ENCODE data around the gene DHRS1.

The DHRS1 gene

DNA sequence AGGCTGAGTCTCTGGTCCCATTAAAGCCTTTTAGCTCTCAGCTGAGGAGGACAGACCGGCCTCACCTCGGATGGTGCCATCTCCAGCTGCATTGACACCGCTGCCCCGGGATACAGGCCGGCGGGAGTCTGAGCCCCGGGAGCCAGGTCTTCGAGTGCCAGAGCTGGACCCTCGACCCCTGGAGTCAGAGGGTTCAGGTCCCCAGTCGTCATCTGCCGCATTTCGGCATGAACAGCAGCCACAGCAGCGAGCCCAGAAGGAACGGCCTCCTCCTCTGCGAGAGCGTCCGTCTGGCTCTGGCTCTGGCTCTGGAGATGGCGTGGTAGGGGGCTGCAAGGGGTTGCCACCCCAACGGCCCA lies 37.6 kb downstream of the DHRS1 start:
- DNase-seq, result no peak

DNA sequence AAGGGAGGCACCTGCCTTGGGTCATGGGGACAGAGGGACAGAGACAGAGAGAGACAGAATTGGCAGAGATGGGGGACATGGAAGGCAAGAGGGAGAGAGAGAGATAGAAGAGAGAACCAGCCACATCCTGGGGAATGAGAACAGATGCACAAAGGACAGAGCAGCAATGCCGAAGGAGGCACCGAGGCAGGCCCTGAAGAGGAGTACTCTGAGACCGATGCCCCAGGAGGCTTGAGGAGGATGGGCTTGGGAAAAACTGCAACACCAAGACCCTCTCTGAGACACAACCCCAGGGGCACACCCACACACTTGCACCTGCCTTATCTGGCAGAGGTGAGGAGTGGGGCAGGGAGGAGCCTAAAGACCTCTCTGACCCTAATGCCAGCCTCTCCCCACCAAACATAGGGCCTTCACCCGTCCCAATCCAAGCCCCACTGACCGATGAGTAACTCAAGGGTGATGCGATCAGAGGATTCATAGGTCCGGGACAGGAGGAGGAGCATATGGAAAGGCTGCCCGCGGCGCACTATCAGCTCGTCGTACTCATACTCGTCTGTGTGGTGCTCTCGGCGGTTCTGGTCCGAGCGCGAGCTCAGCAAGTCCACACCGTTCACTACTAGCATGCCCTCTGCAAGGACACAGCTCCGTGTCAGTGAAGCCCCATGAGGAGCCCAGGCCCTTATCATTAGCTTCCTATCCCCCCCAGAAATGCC lies 38.2 kb downstream of the DHRS1 start:
- DNase-seq, result no peak

DNA sequence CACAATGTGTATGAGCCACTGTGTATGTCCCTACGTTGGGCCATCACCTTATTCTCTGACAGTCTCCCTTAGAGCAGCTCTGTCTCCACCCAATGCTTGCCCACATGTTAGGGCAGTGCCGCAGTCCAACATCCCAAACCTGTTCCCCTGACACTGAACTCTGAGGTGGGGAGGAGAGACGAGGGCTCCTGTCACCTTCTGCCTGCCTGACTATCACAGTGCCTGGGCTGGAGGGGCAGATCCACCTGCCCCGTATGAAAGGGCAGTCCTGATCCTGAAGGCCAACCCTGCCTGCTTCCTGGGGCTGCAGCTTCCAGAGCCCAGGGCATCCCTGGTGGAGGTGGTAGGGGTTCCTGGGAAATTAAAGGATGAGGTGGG lies 38.8 kb downstream of the DHRS1 start:
- no peak for DNase-seq

DNA sequence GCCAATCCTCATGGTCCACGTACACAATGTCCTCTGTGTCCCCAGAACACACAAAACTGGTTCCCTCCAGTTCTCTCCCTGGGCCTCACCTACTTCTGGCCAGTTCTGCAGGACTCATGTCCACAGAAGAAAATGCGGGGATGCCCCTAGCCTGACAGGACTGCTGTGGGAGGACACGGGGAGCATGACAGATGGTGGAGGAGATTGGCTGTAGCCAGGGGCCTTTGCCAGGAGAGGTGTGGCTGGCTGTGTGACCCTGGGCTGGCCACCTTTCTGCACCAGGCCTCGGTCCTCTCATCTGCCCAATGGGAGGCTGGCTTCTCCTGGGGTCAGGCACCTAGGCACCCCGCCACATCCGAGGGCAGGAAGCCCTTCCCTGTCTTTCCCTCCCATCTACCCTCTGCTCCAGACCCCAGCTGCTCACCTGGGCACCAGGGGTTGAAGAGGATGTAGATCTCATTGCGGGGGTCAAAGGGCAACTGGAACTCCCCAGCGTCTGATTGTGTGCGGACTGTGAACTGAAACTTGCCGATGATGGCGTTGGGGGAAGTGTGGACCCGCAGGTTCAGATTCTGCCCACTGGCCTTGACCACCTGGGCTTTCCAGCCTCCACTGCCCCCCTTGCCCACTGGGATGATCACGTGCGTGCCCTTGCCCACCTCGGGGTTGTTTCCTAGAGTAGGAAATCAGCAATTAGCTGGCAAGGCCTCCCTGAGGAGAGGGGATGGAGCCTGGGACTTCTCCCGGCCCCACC lies 39.4 kb downstream of the DHRS1 start:
- no peak for DNase-seq

DNA sequence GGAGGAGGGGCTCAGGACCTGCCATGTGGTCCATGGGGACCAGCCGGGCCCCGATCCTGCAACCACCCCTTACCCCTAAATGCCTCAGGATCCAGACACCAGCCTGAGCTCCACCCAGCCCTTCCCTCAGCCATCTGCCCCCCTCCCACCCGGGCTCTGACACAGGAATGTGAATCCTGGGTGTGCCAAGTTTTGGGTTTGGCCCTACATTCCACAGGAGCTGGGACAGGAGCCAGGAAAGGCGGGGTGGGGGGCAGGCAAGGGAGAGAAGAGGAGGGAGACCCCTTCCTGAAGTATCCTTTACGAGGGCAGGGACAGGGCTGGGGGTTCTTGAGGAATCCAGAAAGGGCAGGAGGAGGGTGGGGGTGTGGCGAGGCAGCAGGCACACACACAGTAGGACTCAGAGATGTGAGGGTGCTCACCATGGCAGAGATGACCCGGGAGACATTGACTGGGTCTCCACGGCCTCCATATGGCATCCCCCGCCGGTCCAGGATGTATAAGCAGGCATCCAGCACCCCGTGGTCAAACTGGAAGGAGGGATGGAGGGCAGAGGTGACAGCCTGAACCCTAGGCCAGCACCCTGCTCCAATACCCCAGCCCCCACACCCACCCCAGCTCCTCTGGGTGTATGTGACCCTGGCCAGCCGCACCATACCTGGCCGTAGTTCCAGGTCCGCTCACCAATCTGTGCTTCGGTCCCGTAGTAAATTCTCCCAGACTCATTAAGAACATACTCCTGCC lies 40.1 kb downstream of the DHRS1 start:
- DNase-seq, result no peak

DNA sequence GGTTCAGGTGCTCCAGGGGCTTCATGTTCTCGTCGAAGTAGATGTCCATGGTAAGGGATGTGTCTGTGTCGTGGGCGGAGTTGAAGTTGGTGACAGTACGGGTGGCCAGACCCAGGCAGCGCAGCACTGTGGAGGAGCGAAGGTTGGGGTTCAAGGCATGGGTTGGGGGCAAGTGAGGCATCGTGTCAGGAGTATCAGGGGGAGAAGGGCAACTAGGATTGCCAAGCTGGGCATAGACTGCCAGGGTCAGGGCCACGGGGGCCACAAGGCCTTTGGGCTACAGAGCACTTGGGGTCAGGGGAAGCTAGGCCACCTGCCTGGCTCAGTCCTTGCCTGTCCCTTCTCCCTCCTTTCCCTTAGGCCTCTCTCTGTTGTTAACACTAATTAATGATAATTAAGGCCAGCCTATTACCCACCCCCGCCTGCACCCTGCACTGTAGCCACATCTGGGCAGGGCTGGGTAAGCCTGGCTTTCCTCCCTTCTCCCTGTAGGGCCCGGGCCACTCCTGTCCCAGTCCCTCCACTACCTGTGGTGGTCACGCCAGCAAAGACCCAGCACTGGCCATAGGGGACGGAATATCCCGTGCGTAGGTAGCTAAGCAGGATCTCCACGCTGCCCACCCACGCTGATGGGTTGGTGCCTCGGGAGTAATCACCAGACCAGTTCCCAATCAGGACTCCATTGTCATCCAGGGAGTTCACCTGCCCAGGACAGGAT lies 40.9 kb downstream of the DHRS1 start:
- DNase-seq, result no peak

DNA sequence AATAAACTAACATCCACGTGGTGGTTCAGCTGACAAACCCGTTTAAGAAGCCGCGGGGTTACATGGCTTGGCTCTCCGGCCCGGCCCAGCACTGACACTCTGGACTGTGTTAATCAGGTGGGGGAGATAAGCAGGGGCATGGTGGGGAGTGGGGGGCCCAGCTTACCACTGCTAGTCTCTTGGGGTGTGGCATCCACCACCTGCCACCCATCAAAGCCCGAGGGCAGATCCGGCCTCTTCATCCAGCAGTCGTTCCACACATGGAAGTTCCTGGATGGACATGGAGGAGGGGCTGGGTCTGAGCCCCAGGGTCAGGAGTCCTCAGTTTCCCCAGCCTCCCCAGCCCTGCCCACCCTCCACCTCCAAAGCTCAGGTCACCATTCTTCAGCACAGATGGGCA lies 41.5 kb downstream of the DHRS1 start:
- no peak for DNase-seq

DNA sequence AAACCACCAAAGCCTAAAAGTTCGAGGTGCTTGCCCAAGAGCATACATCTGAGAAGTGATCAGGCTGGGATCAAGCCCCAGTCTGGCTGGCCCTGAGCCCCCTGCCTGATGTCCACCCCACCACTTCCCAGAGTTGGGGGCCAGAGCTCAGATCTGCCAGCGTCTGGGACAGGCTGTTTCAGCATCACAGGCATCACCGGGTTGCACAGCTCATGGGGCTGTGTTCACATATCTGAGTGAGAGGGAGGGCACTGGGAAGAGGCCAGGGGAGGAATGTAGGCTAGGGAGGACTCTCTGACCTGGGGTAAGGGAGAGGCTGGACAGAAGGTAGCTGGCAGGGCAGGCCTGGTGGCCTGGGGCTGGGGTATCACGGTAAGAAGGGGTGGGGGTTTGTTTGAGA lies 42.6 kb downstream of the DHRS1 start:
- no peak for DNase-seq

DNA sequence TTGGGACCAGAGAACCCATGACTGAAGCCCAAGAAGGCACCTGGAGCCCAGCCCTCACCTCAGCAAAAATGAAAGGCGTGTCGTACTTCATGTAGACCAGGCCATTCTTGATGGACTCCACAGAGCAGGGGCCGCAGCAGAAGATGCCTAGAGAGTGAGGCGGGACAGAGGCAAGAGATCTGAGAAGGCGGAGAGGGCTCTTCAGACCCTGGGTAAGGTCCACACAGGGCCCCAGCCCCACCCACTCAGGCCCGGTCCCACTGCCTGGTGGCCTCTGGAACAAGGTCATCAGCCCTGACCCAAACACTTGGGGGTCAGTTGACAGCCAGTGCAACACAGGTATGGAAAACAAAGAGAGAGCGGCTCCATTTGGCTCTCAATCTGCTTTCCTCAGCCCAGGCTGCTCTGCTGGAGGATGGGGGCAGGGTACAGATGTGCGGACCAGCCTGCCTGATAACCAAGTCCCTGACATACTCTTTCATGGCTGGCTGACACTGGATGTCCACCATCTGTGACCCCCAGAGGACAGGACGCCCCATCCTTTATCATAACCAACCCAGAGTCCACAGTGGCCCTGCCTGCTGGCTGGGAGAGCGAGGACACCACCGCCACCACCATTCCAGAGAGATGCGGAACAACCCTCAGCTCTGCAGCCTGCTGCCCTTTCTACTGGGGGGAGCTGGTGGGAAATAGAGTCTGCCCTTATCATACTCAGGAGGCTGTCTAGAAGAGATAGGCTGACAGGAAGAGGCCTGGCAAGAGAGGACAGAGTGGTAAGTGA lies 43.5 kb downstream of the DHRS1 start:
- DNase-seq, result no peak

DNA sequence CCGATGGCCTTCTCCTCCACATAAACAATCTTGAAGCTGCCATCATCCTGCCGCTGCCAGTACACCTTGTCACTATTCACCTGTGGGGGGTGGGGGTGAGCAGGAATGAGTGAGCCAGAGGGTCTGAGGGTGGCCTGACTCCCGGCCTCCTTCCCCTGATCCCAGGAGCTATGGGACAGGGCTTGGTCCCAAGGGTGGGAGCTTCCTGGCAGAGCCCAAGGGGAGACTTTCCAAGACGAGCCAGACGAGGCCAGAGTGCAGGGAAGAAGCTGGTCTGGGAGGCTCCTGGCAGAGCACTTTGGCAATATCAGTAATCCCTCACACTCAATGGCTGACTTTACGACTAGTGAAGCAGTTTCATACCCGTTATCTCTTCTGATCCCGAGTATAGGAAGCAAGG lies 44.1 kb downstream of the DHRS1 start:
- no peak for DNase-seq

DNA sequence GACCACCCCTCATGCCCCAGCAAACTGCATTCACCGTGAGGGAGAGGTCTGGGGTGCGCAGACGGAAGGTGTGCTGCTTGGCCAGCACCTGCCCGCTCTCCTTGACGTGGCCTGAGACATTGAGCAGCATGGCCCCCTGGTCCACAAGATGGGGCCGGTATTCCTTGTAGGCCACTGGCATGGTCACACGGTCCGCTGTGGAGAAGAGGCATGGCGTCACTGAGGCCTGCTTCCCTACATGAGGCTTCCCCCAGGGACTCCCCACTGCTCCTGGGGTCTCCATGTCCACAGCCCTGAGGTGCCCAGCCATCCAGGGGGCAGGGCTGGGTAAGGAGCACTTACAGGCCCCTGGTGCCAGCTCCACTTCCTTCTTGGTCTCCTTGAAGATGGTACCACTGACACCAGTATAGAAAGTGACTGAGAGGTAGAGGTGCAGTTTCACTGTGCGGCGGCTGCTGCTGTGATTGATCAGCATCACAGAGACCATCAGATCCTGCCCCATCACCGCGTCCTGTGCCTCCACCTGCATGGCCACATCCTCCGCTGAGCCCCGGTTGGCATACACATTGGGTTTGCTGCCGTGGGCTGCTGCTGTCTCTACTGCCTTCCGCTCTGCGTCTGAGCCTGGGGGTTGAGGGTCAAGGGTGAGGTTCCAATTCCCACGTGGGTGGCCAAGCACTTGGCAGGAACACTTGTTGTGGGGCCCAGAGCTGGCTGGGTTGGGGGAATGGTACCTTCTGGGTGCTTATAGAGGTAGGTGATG lies 44.8 kb downstream of the DHRS1 start:
- no peak for DNase-seq

DNA sequence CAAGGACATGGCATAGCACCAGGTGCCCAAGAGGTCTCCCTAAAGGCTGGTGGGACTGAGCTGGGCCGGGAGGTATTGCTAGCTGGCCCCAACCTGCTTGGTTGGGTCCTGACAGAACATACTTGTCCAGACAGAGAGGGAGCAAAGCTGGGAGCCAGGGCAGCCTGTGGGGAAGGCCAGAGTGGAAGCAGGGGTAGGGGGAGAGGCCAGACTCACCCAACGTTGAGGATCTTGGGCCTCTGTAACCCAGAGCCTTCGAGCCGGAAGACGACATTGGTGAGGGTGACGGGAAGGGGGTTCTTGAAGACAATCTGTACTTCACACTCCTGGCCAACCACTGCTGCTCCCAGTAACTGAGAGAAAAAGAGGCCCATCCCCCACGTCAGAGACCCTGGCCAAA lies 45.6 kb downstream of the DHRS1 start:
- DNase-seq, result peak; percentile 26

DNA sequence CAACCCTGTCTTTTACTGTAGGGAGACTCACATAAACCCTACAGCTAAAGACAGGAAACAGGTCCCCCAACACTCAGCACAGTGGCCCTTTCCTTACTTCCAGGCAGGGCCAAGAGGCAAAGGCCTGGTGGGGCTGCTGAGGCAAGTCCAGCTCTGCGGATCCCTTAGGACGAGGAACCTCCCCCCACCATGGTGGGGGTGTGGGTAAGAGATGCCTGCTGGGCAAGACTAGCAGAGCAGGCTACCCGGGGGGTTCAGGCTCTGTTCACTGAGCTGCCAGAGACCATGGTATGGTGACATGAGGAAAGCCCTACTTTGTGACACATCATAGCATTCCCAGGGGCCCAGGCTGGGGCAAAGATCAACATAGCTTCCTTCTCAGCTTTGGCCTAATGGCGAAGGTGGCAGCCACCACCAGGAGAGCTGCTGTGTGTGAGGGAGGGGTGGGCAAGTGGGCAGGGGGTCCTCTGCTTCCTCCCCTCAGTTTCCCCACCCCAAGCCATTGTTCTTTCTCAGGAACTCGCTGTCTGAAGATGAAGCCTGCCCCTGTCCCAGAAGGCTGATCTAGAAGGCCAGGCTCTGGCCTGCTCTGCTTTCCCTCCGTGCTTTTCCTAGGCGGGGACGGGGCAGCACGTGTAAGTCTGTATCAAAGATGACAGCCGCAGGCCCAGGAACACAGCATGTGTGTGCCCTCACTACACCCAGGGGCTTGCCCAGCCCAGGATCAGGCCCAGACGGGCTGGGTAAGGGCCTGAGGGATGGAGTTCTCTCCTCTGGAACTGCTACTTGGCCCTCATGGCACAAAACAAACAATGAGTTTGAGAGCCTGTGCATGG lies 47.1 kb downstream of the DHRS1 start:
- no peak for DNase-seq

DNA sequence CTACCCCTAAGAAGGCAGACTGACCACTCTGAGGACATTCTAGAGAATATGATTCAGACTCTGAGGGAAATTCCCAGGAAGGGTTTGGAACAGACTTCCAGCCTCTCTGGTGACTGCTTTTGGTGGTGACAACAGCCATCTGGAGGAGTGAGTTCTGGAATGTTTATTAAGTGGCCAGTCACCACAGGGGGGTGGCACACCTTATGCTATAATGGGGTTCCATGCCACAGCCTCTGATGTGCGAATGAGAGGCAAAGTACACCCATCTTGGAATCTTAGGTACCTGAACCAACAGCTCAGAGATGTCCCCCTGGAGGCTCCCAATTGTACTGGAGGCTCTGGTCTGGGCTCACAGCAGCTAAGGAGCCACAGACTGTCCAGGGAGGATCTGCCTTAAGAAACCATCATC lies 47.7 kb downstream of the DHRS1 start:
- DNase-seq, result no peak

DNA sequence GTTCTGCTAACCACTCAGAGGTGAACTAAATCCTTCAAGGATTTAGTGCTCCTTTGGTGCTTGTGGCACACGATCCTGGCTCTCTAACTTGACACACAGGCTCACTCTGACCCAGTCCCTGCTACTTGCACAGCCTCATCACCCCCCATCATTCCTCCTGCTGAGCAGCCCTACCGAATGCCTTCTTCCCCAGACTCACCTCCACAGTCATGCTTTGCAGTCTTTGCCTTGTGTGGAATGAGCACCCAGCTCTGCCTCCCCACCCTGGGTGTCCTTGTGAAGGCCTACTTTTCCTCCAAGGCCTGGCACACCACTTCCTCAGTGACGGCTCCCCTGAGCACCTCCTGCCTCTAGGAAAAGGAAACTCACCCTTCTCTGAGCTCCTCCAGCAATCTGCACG lies 49.2 kb downstream of the DHRS1 start:
- DNase-seq, result no peak

DNA sequence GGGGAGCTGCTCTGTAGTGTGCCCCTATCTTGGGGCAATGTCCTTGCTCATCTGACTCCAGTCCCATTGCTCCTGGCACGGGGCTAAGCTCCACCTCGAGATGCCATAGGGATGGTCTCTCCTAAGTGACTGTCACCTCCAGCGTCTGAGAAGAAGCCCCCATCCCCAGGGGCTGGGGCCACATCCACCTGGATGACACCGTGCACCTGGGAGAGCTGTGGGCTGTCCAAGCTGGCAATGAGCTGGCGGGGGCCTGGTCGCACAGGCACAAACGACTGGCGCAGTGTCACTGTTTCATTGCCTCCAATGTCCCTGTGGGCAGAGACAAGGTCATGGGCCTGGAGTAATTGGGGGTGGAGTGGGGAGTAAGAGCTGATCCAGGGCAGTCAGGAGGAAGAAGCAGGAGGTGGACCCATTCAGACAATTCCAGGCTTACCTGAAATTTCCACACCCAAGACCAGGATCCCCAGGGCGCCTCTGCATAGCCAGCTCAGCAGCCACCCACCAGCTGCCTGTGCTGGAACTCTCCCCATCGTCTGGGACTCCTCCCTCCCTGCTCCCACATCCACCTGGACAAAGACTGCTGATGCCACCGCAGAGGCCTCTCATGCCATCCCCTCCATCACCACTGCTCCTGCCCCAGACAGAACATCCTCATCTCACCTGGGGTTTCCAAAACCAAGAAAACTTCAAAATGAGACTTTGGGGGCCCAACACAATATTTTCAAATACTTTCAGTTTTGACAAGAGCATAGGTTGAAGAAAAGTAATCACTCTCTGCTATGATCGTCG lies 50.2 kb downstream of the DHRS1 start:
- no peak for DNase-seq

DNA sequence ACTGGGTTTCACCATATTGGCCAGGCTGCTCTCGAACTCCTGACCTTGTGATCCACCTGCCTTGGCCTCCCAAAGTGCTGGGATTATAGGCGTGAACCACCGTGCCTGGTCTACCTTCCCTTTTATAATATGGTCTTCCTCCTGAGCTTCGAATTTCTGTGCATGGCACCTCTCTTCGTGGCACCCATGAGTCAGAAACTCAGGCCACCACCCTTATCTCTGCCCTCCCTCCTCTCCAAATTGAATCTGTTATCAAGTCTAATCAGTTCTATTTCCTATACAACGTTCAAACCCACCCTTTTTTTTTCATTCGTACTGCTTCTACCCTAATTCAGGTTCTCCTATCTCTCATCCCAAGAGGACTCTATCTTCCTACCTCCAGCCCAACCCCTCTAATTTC lies 52.2 kb downstream of the DHRS1 start:
- DNase-seq, result no peak

DNA sequence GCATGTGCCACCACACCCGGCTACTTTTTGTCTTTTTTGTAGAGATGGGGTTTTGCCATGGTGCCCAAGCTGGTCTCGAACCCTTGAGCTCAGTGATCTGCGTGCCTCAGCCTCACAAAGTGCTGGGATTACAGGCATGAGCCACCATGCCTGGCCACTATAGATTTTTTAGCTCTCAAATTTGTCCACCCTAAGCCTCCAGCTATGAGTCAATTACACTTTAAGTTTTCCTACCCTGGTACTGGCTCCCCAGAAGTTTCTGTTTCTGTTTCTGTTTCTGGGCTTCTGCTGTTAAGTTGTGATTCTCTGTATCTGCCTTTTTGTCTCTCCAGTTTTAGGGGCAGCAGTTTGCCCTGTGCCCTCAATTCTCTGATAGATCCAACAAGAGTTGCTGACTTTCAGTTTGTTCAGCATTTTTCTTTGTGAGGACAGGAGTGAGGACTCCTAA lies 52.8 kb downstream of the DHRS1 start:
- peak; percentile 6 for DNase-seq

DNA sequence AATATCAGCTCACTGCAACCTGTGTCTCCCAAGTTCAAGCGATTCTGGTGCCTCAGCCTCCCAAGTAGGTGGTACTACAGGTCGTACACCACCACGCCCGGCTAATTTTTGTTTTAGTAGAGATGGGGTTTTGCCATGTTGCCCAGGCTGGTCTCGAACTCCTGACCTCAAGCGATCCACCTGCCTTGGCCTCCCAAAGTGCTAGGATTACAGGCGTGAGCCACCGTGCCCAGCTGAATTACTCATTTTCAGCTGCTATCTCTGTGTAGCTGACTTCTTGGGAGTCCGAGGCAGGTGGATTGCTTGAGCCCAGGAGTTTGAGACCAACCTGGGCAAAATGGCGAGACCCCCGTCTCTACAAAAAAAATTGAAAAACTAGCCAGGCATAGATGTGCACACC lies 54.2 kb downstream of the DHRS1 start:
- DNase-seq, result peak; percentile 21

DNA sequence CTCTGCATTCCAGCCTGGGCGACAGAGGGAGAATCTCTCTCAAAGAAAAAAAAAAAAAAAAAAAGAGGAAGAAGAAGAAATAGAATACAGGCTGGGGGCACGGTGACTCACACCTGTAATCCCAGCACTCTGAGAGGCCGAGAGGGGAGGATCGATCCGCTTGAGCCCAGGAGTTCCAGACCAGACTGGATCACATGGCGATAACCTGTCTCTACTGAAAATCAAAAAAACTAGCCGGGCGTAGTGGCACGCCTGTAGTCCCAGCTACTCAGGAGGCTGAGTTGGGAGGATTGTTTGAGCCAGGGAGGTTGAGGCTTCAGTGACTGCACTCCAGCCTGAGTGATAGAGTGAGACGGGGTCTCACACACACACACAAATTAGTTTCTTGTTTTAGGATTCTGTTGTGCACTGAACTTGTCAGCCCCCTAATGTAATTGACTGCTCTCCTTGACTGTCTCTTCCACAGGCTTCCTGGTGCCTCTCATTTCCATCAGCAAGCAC lies 56.2 kb downstream of the DHRS1 start:
- DNase-seq, result peak; percentile 79
